HG02884 (cell line): ENCODE data around the gene ARHGAP25.
A peak's percentile ranks its signal among the peaks of the same experiment; 100 is the strongest.

Source experiments
- ATAC-seq: cut with Tn5 transposase; IDR thresholded peaks from one replicate; pipeline ENCODE4 v1.9.1; 2021; ENCODE audit warnings: mild to moderate bottlenecking, moderate library complexity; ENCODE audit not compliant: unreplicated experiment

The ARHGAP25 gene

GRCh38 chr2:68827666-68828065 is 93.1 kb downstream of the ARHGAP25 start:
- no peak for ATAC-seq

DNA sequence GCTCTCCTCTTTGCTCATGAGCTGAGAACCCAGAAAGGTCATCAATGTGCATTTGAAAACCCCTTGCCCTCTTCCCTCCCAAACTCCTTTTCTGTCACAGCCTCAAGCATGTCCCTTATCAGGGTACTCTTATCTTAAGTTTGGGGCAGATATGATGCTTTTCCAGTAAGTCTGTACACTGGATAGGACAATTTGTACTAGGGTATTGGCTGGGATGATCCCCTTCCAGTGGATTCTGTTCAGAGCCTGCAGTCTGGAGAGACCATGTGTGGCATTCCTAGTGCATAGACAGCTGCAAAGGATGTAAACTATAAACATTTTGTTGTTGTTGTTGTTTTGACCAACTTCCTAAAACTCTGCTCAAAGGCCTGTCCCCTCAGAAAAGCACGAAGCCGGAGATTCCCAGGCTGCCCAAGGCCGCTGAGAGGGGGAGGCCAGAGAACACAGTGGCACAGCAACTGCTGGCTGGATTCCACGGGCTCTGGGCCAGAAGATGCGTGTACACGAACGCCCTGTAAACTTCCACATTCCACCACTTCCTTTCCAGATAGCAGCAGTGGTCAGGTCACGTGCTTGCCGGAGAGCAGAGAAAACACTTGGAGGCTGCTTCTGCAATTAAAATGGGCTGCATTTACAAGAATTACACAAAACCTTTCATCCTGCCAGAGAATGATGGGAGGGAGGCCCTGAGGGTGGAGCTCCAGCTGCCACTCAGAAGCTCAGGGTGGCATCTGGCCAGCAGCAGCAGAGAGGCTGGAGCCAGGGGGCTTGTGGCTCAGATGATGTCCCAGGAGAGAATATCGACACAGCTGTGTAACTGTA is 94.5 kb downstream of the ARHGAP25 start:
- ATAC-seq: no peak

DNA sequence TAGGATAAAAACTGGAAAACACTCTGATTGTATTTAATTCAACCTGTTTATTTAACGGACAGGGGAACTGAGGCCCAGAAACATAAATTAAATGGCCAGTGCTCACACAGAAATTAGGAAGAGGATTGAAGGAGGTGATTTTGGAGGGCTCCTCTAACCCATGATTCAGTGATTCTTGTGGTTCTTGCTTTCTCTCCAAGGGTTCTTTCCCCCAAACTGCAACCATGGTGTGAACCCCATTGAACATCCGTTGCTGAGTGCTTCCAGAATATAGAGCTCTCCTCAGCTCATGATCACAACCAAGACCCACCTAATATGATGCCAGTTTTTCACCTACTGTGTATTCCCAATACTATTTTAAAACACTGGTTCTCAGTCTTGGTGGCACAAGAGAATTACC is 95.1 kb downstream of the ARHGAP25 start:
- no peak for ATAC-seq

DNA sequence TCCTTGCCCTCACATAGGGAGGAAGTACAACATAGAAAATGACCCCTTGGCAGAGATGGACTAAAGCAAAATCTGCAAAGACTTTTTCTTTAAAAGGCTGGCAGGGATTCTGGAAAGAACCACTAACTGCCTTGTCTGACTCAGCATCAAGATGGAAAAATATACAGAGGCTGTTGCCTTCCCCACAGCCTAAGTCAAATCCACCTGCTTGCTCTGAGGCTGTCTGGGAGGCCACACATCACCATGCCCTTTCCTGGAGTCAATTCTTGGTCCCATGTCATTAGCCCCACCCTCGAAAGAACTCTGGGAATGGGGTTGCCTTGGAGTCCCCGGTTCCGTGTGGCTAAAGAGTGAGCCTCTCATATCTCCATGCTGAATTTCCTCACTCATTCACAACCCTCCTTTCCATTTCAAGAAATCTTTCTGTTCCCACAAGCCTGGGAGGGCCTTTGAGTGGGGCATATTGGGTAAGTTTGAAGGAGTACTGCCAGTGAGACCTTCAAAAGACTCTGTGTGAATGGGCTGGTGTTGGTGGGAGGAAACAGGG is 97.1 kb downstream of the ARHGAP25 start:
- no peak for ATAC-seq

GRCh38 chr2:68832233-68832869 is 97.7 kb downstream of the ARHGAP25 start:
- ATAC-seq: peak; percentile 70

- no peak for ATAC-seq
These were observed 98.6 kb downstream of the ARHGAP25 start for GRCh38 chr2:68833162-68833561.

DNA sequence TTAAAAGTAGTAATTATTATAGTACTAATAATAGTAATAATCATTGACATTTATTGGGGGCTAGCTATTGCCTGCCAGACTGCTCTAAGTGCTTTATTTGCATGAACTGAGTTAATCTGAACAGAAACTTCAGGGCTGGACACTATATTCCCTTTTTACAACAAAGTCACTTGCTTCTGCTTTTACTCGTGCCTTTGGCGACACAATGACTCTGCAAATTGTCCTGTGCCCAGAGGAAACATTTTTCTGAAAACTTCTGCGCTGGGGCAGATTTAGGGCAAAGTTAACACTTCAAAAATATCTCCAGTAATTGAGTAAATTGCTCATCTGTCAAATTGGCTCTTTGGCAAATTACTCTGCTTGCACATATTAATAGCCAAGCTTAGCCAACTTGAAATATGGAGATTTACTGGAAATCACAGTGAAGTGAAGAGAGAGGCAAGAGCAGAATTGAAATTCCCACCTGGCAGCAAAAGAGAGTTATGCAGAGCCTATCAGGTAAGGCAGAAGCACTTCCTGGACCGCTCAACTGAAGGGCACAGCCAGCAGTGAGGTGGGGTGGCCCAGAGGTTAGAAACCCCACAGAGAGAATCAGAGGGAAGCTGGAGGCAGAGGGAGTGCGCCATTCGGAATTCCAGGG is 100.2 kb downstream of the ARHGAP25 start:
- no peak for ATAC-seq

DNA sequence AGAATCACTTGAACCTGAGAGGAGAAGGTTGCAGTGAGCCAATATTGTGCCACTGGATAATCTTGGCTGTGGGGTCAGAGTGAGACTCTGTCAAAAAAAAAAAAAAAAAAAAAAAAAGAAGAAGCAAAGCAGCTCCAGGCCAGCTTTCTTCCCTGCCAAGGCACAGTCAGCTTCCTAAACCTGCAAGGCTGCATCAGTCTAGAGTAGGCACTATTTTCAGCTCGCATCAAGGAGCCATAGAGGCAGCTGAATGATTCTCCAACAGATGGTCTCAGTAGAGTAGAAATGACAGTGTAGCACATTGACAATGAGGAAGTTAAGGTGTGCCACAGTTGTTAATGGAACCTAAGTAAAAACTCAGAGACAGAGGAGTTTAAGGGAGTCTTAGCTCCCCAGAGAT is 101.0 kb downstream of the ARHGAP25 start:
- ATAC-seq: no peak

DNA sequence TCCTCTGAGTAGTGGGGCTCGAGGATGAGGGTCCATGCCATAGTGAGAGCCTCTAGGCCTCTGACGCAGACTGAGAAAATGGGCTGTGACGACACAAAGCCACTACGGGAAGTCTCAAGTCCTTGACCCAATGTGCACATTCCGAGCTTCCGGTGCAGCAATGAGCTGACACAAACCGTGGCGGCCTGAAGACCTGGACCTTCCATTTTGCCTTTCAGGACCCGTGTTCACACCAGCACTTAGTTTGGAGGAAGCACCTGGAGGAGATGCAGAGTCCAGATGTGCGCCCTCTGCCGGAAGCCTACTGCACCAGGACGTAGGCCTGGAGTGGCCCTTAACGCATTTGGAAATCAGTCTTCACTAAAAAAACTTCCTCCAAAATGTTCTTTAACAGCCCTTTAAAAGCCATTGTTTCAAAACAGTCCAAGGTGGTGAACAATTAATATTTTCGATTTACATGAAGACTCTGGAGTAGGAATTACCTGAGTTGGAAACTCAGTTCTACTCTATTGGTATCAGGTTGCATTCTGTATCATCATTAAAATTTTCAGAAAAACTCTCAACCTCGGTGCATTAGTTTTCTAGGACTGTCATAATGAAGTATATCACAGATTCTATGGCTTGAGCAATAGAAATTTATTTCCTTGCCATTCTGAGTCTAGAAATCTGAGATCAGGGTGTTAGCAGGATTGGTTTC is 102.7 kb downstream of the ARHGAP25 start:
- no peak for ATAC-seq

GRCh38 chr2:68837861-68838341 is 103.3 kb downstream of the ARHGAP25 start:
- ATAC-seq: no peak

- ATAC-seq: no peak
These were observed 104.0 kb downstream of the ARHGAP25 start for GRCh38 chr2:68838641-68839040.

DNA sequence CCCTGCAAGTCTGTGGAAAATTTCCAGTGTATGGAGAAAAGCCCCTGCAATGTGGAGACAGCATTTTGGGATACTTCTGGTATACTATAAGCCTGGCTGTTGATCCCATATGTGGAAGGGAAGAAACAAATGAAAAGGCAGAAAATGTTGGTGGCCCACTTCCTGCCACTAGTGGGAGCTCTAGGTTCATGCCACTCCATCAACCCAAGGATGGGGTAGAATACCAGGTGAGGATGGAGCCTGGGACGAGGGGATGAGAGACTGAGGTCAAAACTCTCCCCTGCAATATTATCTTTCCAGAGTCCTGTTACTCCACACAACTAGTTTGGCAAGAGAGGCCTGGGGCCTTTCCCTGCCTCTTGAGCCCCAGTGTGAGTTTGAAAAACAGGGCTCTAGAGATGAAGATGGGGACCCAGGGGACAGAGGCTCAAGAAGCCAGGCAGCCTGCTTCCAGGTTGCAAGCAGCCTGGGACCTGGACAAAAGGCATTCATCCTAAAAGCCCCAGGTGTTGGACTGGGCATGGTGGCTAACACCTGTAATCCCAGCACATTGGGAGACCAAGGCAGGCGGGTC is 104.7 kb downstream of the ARHGAP25 start:
- ATAC-seq: no peak

DNA sequence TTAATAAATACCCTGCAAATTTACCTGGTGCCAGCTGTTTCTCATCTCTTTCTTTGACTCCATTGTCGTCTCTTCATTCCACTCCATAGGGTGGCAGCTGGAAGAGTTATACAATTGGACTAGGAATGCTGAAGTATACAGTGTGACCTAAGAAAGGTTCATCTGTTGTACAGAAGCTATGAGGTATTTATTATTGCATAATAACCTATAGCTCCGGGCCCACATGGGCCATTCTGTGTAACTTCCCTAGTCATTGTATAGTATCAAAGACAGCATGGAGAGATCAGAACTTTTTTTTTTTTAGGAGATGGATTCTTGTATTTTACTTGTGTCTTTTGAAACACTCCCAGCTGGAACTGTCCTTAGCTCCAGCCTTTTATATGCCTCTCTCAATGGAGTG is 110.4 kb downstream of the ARHGAP25 start:
- ATAC-seq: no peak

DNA sequence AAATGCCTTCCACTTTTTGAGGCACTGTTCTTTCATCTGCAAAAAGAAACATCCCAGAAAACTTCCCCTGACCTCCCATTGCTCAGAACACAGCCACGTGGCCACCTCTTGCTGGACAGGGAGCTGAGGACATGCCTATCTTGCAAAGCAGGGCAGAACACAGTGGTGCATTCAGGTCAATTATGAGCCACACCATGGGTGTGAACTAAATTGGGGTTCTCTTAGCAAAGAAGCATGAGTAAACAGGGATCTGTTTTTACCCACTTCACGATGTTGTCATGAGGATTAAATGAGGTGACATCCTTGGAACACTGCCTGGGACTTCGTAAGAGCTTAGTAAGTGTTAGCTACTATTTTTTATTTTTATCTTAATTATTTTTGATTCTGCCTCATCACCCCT is 111.5 kb downstream of the ARHGAP25 start:
- no peak for ATAC-seq

DNA sequence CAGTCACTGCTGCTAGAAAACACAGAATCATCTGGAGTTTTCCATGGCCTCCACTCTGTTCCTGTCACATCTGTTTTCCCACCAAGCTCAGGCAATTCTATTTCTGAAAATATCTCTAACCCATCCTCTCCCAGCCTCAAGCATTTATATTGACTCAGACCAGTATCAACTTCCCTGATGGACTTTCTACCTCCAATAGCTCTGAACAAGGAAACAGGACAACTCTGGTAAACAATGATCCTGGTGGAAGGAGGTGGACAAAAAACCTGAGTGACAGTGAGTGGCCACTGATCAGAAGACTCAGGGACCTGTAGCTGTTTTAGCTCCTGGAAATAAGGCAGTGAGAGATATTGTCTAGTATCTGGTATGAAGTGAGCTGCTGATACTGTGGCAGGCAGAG is 113.1 kb downstream of the ARHGAP25 start:
- no peak for ATAC-seq

- no peak for ATAC-seq
These were observed 115.0 kb downstream of the ARHGAP25 start for GRCh38 chr2:68849579-68850030.

GRCh38 chr2:68850524-68850923 is 115.9 kb downstream of the ARHGAP25 start:
- no peak for ATAC-seq

GRCh38 chr2:68853035-68853434 is 118.4 kb downstream of the ARHGAP25 start:
- ATAC-seq: no peak

DNA sequence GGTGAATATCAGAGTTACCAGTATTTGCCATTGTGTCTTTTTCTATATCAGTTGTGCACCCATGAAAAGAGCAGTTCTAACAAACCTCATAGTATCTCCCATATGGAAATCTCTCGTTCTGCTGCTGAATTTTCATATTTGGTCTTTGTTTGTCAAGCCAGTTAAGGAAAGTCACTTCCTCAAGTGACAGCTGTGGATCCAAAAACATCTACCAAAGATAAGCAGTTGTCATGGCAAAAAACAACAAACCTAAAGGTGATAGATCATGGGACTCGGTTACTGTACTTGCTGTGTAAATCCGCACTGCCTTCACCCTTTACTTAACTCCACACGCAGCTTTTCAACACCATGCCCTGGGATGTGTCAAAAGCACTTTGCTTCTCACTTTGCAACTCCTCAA is 119.3 kb downstream of the ARHGAP25 start:
- ATAC-seq: no peak

DNA sequence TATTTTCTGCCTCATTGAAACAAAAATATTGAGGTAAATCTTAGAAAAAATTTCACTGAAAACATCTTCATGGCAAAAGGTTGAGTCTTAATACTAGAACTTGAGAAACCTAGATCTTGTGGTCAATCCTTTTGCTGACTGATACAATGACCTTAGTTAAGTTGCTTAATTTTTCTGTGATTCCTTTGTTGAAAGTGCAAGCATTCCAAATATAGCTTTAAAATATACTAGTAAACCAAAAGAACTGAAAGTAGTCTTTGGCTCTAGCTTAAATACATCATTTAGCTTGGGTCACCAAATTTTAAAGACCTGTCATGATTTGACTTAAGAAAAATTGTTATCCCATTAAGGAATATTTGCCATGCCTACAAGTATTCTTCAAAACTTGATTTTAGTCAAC is 119.9 kb downstream of the ARHGAP25 start:
- ATAC-seq: no peak

GRCh38 chr2:68855550-68855949 is 120.9 kb downstream of the ARHGAP25 start:
- no peak for ATAC-seq
